Fibroblast of lung (primary cell): ENCODE measurements around the gene MAPKAP1. TPM values are rescaled to one million over a fixed set of nuclear protein-coding genes. Genes with fewer than 3 reads are reported as not detected.
A peak's percentile ranks its signal among the peaks of the same experiment; 100 is the strongest.

Experiments used
- DNase-seq, 2 donors: peaks; one replicate each; pipeline versions ENCODE4 v3.0.0 to v3.0.0-alpha.2; 2010; ENCODE audit warnings: low read depth in 2 of 2
- H2AFZ ChIP-seq: 2 replicates; pipeline ENCODE4 v1.5.1; 2012; ENCODE audit warnings: low read length, control low read depth, inconsistent platforms
- H3K27ac ChIP-seq: 2 replicates; pipeline ENCODE4 v1.5.1; 2011; ENCODE audit warnings: low read length, control low read depth; ENCODE audit not compliant: insufficient read depth
- H3K27me3 ChIP-seq: 2 replicates; pipeline ENCODE4 v1.5.1; 2011; ENCODE audit warnings: mild to moderate bottlenecking, low read length; ENCODE audit not compliant: control insufficient read depth, insufficient read depth
- H3K36me3 ChIP-seq: 2 replicates; pipeline ENCODE4 v1.5.1; 2011; ENCODE audit warnings: low read length; ENCODE audit not compliant: control insufficient read depth, insufficient read depth
- H3K4me1 ChIP-seq: 2 replicates; pipeline ENCODE4 v1.5.1; 2011; ENCODE audit warnings: low read length; ENCODE audit not compliant: control insufficient read depth, insufficient read depth; ENCODE audit errors: extremely low read depth
- H3K4me2 ChIP-seq: 2 replicates; pipeline ENCODE4 v1.5.1; 2011; ENCODE audit warnings: low read length, control low read depth; ENCODE audit not compliant: insufficient read depth; ENCODE audit errors: extremely low read depth
- H3K4me3 ChIP-seq, 4 experiments: fragments of 200-600 bp in 1 of 4; sonication (generic) in 1 of 4; replicated peaks in 1 of 4; 2 replicates each; pipeline ENCODE4 v1.5.1; 2011 to 2016; ENCODE audit warnings: low read length in 4 of 4, low read depth in 3 of 4, mild to moderate bottlenecking in 3 of 4, control low read depth in 2 of 4, inconsistent platforms in 1 of 4, mixed read lengths in 1 of 4; ENCODE audit not compliant: insufficient read depth in 1 of 4; ENCODE audit errors: control extremely low read depth in 1 of 4
- H3K79me2 ChIP-seq: 2 replicates; pipeline ENCODE4 v1.5.1; 2012; ENCODE audit warnings: mild to moderate bottlenecking, low read length, inconsistent platforms; ENCODE audit not compliant: control insufficient read depth, insufficient read depth
- H3K9ac ChIP-seq: 2 replicates; pipeline ENCODE4 v1.5.1; 2011; ENCODE audit warnings: mild to moderate bottlenecking, low read length, control low read depth; ENCODE audit not compliant: insufficient read depth
- H3K9me3 ChIP-seq: 2 replicates; pipeline ENCODE4 v1.5.1; 2012; ENCODE audit warnings: low read depth, low read length; ENCODE audit not compliant: control insufficient read depth, insufficient read depth
- H4K20me1 ChIP-seq: 2 replicates; pipeline ENCODE4 v1.5.1; 2011; ENCODE audit warnings: low read length; ENCODE audit not compliant: control insufficient read depth, insufficient read depth; ENCODE audit errors: extremely low read depth
- EZH2 ChIP-seq: IDR thresholded peaks from 2 replicates; pipeline ENCODE4 v1.5.1; 2012; ENCODE audit warnings: low read length, control low read depth, mild to moderate bottlenecking; ENCODE audit errors: missing control alignments
- polyA plus RNA-seq, 2 donors: library from polyadenylated mRNA; depleted of rRNA in 1 of 2; stranded (reverse) in 1 of 2; unstranded in 1 of 2; fragments of >200 nt; gene quantifications; 2 replicates each; pipeline ENCODE4 v1.2.1, GENCODE V29; 2011 to 2012; ENCODE audit warnings: missing spikeins in 1 of 2
- total RNA-seq: library from RNA; depleted of rRNA; stranded (reverse); fragments of >200 nt; gene quantifications from 2 replicates; pipeline ENCODE4 v1.2.1, GENCODE V29; 2014
- TF ChIP-seq, protein P1 (sequence below), 2 donors: IDR thresholded peaks in 1 of 2; conservative IDR thresholded peaks in 1 of 2; 1 replicate in 1 of 2; 2 replicates in 1 of 2; pipeline ENCODE4 v1.5.1; 2011 to 2012; ENCODE audit warnings: low read length in 2 of 2, control low read depth in 1 of 2, inconsistent platforms in 1 of 2, low read depth in 1 of 2, mild to moderate bottlenecking in 1 of 2

Gene MAPKAP1
- total and polyA plus RNA-seq, 2 donors (not counting 1 experiment from before 2014, with no cell fraction given): 63.7 to 127 TPM

DNA sequence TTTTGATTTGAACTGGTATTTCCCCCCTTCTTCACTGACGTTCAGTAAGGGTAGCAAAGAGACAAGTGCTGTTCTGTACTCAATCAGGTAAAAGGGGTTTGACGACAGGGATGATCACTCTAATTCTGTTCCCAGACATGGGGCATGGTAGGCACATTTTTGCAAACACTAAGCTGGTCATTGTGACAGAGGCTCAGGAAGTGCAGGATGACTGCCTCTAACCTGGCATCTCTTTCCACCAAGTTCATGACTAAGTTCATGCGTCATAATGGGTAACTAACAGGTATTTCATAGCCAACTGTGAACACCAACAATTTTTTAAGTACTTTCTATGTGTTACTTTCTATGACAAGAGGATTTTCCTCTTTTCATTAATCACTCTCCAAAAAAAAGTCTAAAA lies 166.5 kb downstream of the MAPKAP1 start:
- peak in 1 of 2 donors; percentile 79 for DNase-seq
- no peaks in the 10 kb centered on the region for H3K27me3 ChIP-seq
- no peaks in the 10 kb centered on the region for H3K36me3 ChIP-seq
- H3K4me3 ChIP-seq: no peak overlapping the region
- H3K79me2 ChIP-seq: peaks cover 4% of the 10 kb centered on the region
- H3K4me1 ChIP-seq: peaks cover 29% of the 10 kb centered on the region
- no peak overlapping the region for H3K27ac ChIP-seq
- H4K20me1 ChIP-seq: no peaks in the 10 kb centered on the region
- H3K9me3 ChIP-seq: no peaks in the 10 kb centered on the region
- no peak overlapping the region for H3K9ac ChIP-seq
- no peak for TF ChIP-seq EZH2
- TF ChIP-seq, protein P1, sequence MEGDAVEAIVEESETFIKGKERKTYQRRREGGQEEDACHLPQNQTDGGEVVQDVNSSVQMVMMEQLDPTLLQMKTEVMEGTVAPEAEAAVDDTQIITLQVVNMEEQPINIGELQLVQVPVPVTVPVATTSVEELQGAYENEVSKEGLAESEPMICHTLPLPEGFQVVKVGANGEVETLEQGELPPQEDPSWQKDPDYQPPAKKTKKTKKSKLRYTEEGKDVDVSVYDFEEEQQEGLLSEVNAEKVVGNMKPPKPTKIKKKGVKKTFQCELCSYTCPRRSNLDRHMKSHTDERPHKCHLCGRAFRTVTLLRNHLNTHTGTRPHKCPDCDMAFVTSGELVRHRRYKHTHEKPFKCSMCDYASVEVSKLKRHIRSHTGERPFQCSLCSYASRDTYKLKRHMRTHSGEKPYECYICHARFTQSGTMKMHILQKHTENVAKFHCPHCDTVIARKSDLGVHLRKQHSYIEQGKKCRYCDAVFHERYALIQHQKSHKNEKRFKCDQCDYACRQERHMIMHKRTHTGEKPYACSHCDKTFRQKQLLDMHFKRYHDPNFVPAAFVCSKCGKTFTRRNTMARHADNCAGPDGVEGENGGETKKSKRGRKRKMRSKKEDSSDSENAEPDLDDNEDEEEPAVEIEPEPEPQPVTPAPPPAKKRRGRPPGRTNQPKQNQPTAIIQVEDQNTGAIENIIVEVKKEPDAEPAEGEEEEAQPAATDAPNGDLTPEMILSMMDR (conservative IDR thresholded peaks at IDR 0.05 in 1 of 2, IDR thresholded peaks at IDR 0.05 in 1 of 2; ENCODE audit: low read depth in 1 of 2, low read length in 2 of 2): no peak
- no peak overlapping the region for H3K4me2 ChIP-seq
- H2AFZ ChIP-seq: no peak overlapping the region

DNA sequence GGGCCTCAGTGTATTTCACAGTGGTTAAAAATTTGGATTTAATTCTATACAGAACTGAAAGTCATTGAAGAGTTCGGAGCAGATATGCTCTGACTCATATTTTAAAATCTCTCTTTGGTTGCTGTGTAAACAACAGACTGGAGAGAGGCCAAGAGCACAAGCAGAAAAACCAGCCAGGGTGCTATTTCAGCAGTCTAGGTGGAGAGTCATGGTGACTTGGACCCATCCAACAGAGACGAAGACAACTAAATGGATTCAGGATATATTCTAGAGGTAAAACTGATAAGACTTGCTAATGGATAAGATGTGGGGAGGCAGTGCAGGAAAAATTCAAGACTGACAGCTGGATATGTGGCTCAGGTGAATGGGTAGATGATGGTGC lies 168.9 kb downstream of the MAPKAP1 start:
- Histone ChIP-seq H3K9ac (no peak overlapping the region), H3K36me3 (no peaks in the 10 kb centered on the region), H3K79me2 (peaks cover 4% of the 10 kb centered on the region), H3K9me3 (no peaks in the 10 kb centered on the region), H3K4me1 (peaks cover 19% of the 10 kb centered on the region), H3K27ac (peak overlapping the region; percentile 68), H3K4me2 (peak overlapping the region; percentile 60), H4K20me1 (no peaks in the 10 kb centered on the region), H3K27me3 (no peaks in the 10 kb centered on the region), H2AFZ (no peak overlapping the region), H3K4me3 (peak overlapping the region in 1 of 4 experiments; percentile 33)
- no peak for TF ChIP-seq EZH2
- TF ChIP-seq, protein P1 (conservative IDR thresholded peaks at IDR 0.05 in 1 of 2, IDR thresholded peaks at IDR 0.05 in 1 of 2; ENCODE audit: low read depth in 1 of 2, low read length in 2 of 2): no peak
- peak; percentile 92 to 95 for DNase-seq

DNA sequence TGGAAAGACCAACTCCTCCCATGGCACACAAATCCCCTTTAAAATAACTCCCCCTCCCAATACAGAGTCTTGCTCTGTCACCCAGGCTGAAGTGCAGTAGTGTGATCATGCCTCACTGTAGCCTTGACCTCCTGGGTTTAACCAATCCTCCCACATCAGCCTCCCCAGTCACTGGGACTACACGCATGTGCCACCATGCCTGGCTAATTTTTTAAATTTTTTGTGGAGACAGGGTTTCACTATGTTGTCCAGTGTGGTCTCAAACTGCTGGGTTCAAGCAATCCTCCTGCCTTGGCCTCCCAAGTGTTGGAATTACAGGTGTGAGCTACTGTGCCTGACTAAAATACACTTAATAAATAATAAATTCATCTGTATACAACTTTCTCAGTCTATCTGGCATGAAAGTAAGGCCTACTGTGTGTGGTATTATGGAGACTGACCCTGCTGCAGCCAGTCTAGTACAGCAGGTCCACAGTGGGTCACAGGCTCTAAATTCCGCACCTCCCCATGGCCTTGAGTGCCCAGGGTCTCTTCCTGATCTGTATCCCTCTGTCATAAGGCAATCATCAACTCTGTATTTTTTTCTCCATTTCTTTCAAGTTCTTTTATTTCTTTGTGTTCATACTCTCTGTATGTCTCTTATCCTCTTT lies 169.4 kb downstream of the MAPKAP1 start:
- Histone ChIP-seq H3K9me3 (no peaks in the 10 kb centered on the region), H3K79me2 (peaks cover 4% of the 10 kb centered on the region), H3K4me3 (no peak overlapping the region), H3K4me1 (peaks cover 19% of the 10 kb centered on the region), H2AFZ (no peak overlapping the region), H4K20me1 (no peaks in the 10 kb centered on the region), H3K4me2 (peak overlapping the region; percentile 60), H3K27ac (peak overlapping the region; percentile 68), H3K36me3 (no peaks in the 10 kb centered on the region), H3K9ac (peak overlapping the region; percentile 27), H3K27me3 (no peaks in the 10 kb centered on the region)
- no peak for DNase-seq
- TF ChIP-seq, protein P1 (conservative IDR thresholded peaks at IDR 0.05 in 1 of 2, IDR thresholded peaks at IDR 0.05 in 1 of 2; ENCODE audit: low read depth in 1 of 2, low read length in 2 of 2): no peak
- TF ChIP-seq EZH2: no peak
